AG04449 (cell line): ENCODE data around the gene ARL2.

Experiments
- CTCF ChIA-PET: fragments of 350-600 bp; formaldehyde crosslinking; extraction: SDS; loops from one replicate; lab custom pipeline; 2021; ENCODE audit warnings: antibody characterized with exemption; lab: Yijun Ruan, JAX
- POLR2A ChIA-PET: fragments of 400-600, 350-600 bp; formaldehyde crosslinking; extraction: SDS; loops from one replicate; lab custom pipeline; 2020; ENCODE audit warnings: antibody characterized with exemption, inconsistent platforms; lab: Yijun Ruan, JAX
- DNase-seq: peaks from one replicate; pipeline ENCODE4 v3.0.0-alpha.2; 2010; ENCODE audit warnings: low read depth, low spot score
- H3K4me3 ChIP-seq: 2 replicates; pipeline ENCODE4 v1.5.1; 2011; ENCODE audit warnings: low read depth, mild to moderate bottlenecking, control low read depth, low read length
- TF ChIP-seq, protein P1 (sequence below): IDR thresholded peaks from one replicate; pipeline ENCODE4 v1.5.1; 2011; ENCODE audit warnings: mild to moderate bottlenecking, moderate library complexity, low read length, control low read depth, inconsistent platforms; ENCODE audit not compliant: insufficient read depth; ENCODE audit errors: missing control alignments

Gene ARL2

DNA sequence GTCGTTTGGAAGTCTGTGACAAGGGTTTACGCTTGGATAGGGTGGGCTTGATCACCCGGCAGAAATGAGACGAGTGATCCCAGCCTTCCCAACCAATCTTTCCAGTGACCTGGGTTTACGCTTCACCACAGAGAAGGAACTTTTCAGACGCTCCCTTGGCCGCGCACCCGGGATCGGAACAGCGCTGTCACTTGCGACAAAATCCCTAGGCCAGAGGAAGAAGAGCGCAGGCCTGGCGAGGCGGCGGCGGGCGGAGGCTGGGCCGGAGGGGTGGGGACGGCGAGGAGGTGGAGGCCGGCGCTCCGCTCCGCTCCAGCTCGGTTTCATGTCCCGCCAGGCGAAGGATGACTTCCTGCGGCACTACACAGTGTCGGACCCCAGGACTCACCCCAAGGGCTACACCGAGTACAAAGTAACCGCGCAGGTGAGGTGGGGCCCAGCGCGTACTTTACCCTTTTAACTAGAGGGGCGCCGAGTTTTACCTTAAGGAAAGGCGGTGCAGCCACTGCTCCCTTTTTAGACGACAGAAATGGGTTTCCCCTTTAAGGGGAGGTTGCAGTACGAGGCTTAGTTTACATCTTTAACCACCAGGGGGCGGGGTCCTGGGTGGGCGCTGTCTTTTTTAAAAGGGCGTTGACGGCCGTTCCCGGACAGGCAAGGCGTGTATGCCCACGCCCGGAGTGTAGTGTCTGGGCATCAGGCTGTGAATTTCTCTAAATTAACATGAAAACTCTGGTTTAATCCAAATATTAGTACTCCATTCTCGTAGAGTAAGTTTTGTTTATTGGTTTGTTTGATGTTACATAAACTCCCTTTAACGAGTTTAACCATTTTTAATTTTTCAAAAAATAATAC, 13.5 kb downstream of the ARL2 start, which contains the start of gene SNX15:
Gene SNX15, plus strand, starts transcription at position 227 of the 855 bp plus-strand sequence. Its CDS starts 99 bp downstream, at position 326.
- TF ChIP-seq, protein P1, sequence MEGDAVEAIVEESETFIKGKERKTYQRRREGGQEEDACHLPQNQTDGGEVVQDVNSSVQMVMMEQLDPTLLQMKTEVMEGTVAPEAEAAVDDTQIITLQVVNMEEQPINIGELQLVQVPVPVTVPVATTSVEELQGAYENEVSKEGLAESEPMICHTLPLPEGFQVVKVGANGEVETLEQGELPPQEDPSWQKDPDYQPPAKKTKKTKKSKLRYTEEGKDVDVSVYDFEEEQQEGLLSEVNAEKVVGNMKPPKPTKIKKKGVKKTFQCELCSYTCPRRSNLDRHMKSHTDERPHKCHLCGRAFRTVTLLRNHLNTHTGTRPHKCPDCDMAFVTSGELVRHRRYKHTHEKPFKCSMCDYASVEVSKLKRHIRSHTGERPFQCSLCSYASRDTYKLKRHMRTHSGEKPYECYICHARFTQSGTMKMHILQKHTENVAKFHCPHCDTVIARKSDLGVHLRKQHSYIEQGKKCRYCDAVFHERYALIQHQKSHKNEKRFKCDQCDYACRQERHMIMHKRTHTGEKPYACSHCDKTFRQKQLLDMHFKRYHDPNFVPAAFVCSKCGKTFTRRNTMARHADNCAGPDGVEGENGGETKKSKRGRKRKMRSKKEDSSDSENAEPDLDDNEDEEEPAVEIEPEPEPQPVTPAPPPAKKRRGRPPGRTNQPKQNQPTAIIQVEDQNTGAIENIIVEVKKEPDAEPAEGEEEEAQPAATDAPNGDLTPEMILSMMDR = peak; percentile 56
- CTCF ChIA-PET = interaction anchor here (0.6 to 10.5 kb wide), 14 partner anchors 8 to 91 kb away, joined by 3 to 140 read pairs (median 4); partner anchors contain the start of genes ARL2, NAALADL1, SAC3D1 and TM7SF2
- H3K4me3 ChIP-seq = peak within 1 kb of the TSS; percentile 87
- peak; percentile 70 for DNase-seq
- POLR2A ChIA-PET = interaction anchor here (0.6 to 2.0 kb wide), 3 partner anchors 13 to 90 kb away, joined by 3 to 13 read pairs (median 3); partner anchors contain the start of genes ARL2 and SAC3D1

DNA sequence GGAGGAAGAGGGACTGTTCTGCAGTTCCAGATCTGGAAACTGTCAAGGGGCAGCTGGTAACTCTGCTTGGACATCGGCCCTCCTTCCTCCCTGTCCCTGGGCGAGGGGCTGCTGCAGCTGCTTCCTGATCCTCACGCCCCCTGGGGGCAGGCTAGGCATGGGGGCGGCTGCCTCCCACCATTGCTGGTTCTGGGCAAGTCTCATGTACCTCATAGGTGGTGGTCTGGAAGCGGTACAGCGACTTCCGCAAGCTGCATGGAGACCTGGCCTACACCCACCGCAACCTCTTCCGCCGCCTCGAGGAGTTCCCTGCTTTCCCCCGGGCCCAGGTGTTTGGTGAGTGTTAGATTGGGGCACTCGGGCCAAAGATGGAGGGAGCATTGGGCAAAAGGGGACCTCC, 18.3 kb downstream of the ARL2 start:
- POLR2A ChIA-PET = no interaction called here
- CTCF ChIA-PET = interaction anchor here (1.1 to 10.5 kb wide), 3 partner anchors 9 to 78 kb away, joined by 3 to 140 read pairs (median 6); partner anchors contain the start of genes ARL2 and SAC3D1

DNA sequence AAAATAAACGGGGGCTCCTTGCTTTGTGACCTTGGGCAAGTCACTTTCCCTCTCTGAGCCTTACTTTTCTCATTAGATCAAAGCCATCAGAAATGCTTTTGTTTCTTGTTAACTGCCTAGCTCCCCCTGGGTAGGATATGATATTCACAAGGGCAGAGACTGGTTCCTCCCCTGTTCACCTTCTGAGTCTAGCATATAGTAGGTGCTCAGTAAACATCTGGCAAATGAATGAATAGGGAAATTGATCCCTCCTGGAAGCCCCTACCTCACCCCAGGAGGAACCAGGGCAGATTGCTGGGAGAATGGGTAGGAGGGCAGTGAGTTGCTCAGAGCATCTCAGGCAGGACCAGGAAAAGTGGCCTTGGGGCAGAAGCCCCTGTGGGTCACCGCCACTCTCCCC, 20.5 kb downstream of the ARL2 start:
- no peak for DNase-seq
- CTCF ChIA-PET = interaction anchor here (2.6 kb wide), 1 partner anchor 21 kb away, joined by 16 read pairs; the partner anchor contains the start of gene ARL2
- POLR2A ChIA-PET = no interaction called here
- H3K4me3 ChIP-seq = no peak overlapping the region
- TF ChIP-seq, protein P1 = no peak

More for the DNA sequence above, 18.3 kb downstream of the ARL2 start:
- no peak overlapping the region for H3K4me3 ChIP-seq
- TF ChIP-seq, protein P1 = no peak
- DNase-seq = no peak

DNA sequence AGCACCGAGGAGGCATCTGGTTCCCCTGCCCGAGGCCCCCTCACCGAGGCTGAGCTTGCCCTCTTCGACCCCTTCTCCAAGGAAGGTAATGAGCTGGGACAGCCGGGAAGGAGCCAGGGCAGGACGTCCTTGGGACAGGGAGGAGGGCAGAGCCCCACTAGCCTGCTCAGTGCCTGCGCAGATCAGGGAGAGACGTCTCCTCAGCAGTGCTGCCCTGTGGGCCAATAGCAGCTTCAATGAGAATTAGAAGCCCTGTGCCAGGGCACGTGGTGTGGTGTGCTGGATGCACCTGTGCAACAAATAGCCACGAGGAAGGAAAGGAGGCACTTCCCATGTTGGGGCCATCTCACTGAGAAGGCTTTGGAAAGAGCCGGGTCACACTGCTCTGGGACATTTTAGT, 21.6 kb downstream of the ARL2 start:
- TF ChIP-seq, protein P1 = no peak
- CTCF ChIA-PET = interaction anchor here (1.2 to 2.6 kb wide), 3 partner anchors 8 to 147 kb away, joined by 3 to 16 read pairs (median 3); partner anchors contain the start of genes ARL2 and SNX15
- no peak overlapping the region for H3K4me3 ChIP-seq
- POLR2A ChIA-PET = no interaction called here
- DNase-seq = no peak

DNA sequence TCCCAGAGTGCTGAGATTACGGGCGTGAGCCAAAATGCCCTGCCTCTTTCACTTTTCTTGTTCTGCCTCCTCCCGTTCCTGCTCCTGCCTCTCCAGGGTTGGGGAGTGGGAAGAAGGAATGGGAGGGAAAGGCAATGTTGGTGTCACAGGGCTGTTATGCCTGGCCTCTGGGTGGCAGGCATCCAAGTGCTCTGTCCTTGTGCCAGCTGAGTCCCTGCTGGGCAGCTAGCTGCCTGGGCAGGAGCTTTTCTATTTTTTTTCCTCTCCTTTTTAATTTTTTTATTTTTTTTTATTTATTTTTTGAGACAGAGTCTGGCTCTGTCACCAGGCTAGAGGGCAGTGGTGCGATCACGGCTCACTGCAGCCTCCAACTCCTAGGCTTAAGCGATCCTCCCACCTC, 23.0 kb downstream of the ARL2 start:
- DNase-seq = no peak
- ChIA-PET POLR2A (no interaction called here), CTCF (interaction anchor here (1.2 kb wide), 1 partner anchor 8 kb away, joined by 7 read pairs; no protein-coding TSS in a partner anchor)
- TF ChIP-seq, protein P1 = no peak
- no peak overlapping the region for H3K4me3 ChIP-seq

DNA sequence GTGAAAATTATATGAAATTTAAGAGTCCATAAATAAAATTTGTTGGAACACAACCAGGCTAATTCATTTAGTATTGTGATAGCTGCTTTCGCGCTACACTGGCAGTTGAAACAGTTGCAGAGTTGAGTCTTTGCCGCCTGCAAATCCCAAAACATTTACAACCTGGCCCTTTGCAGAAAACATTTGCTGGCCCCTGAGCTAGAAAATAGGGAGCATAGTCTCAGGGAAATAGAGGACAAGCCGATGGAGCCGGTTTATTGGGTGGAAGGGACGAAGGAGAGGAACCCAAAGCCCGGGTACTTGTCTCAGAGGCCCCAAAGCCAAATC, 26.5 kb downstream of the ARL2 start:
- CTCF ChIA-PET = interaction anchor here (1.2 to 3.2 kb wide), 5 partner anchors 9 to 31 kb away, joined by 3 to 17 read pairs (median 13); partner anchors contain the start of genes ARL2 and SNX15
- TF ChIP-seq, protein P1 = no peak
- POLR2A ChIA-PET = interaction anchor here (0.7 to 1.5 kb wide), 5 partner anchors 27 to 591 kb away, joined by 3 to 4 read pairs (median 3); partner anchors contain the start of genes ARL2, GPHA2 and SF1

More for the DNA sequence above, 26.5 kb downstream of the ARL2 start:
- DNase-seq = no peak
- H3K4me3 ChIP-seq = peak overlapping the region; percentile 73
